GM19452 (cell line): ENCODE measurements around the gene ZFC3H1.

ENCODE experiments used
- ATAC-seq: cut with Tn5 transposase; IDR thresholded peaks from one replicate; pipeline ENCODE4 v1.9.1; 2021; ENCODE audit not compliant: unreplicated experiment

ZFC3H1 gene

DNA sequence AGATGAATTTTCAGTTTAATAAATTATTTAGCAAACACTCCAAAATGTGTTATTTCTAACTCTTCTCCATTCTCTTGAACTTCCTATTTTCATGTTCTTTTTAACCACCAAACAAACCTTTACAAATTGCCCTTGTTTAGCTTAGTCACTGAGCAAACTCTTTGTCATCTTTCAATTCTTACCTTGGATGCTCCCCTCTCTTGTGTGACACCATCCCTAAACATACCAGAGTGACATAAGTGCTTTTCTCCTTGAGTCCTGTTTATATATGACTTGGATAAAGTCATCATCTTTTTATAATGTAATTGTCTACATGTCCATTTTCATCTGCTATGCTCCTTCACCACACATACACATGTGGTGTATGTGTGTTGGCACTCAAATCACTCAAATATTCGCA is 18.8 kb upstream of the ZFC3H1 start:
- ATAC-seq: no peak

- no peak for ATAC-seq
These were observed 8.2 kb upstream of the ZFC3H1 start for GRCh38 chr12:71671816-71672215.

- ATAC-seq: no peak
These were observed 7.7 kb upstream of the ZFC3H1 start for GRCh38 chr12:71671311-71671710.

DNA sequence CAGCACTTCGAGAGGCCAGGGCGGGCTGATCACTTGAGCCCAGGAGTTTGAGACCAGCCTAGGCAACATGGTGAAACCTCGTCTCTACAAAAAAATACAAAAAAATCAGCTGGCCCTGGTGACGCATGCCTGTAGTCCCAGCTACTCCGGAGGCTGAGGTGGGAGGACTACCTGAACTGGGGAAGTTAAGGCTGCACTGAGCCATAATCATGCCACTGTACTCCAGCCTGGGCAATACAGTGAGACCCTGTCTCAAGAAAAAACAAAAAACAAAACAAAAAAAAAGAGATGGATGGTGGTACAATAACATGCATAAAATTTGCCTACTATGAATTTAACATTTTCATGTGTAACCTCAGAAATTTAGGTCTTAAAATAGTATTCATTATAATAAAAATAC is 2.6 kb upstream of the ZFC3H1 start:
- no peak for ATAC-seq

DNA sequence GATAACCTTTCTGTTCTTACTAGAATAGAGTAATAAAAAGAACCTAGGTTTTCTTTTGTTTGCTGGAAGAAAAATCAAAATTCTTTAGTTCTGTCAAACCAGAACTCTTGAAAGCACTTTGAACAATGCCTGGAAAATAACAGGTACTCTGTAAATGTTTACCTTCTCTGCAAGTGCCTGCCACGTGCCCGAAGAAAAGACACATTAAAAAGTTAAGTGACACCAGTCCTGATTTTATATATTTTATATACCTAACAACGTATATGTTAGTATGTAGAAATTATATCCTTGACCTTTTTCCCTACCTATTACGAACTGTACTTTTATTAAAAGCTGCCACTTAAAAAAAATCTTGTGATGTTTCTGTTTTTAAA is 1.4 kb upstream of the ZFC3H1 start:
- ATAC-seq: no peak

GRCh38 chr12:71664411-71665089 is 902 bp upstream of the ZFC3H1 start:
- ATAC-seq: peak; percentile 10

- ATAC-seq: peak; percentile 17
These were observed 643 bp downstream of the ZFC3H1 start for GRCh38 chr12:71662849-71663560.

- no peak for ATAC-seq
These were observed 1.6 kb downstream of the ZFC3H1 start for GRCh38 chr12:71661977-71662530.

DNA sequence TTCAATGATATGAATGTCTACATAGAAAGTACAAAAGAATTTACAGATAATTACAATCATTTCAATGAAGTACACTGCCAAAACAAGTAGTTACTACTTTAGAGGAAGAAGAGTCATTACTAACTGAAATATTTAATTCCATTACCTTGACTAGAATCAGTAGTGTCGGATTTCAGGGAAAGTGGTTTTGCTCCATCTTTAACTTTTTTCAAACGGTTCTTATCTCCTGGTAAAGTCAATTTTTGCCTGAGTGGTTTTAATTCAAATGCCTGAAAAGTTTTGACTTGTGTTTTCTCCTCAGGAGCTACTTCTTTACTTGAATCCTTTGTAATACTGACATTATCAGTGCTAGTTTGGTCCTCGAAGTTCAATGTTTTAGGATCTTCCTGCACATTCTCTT is 6.9 kb downstream of the ZFC3H1 start:
- ATAC-seq: no peak

GRCh38 chr12:71655907-71656306 is 7.7 kb downstream of the ZFC3H1 start:
- ATAC-seq: no peak

GRCh38 chr12:71655495-71655894 is 8.2 kb downstream of the ZFC3H1 start:
- ATAC-seq: no peak

DNA sequence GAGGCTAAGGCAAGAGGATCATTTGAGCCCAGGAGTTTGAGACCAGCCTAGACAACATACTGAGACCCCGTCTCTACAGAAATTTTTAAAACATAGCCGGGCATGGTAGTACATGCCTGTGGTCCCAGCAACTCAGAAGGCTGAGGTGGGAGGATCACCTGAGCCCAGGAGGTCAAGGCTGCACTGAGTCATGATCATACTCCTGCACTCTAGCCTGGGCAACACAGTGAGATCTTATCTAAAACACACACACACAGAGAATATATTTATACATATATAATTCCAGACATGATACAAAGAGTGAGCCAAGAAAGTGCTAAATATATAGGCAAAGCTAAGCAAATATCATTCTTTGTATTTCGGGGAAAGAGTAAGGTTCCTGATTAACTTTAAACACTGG is 9.4 kb downstream of the ZFC3H1 start:
- no peak for ATAC-seq

DNA sequence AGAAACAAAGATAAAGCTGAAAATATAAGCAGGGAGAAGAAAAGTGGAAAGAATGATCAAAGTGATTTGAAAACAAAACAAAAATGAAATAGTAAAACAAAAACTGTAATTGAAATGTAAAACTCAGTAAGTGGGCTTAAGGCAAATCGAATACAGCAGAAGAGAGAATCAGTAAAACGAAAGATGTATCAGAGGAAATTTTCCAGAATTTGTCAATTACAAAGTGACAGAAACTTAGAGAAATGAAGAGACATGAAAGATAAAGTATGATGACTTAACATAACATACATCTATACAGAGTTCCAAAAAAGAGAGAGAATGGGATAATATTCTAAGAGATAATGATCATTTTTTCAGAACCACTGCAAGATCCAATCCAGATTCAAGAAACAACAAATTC is 10.5 kb downstream of the ZFC3H1 start:
- no peak for ATAC-seq

DNA sequence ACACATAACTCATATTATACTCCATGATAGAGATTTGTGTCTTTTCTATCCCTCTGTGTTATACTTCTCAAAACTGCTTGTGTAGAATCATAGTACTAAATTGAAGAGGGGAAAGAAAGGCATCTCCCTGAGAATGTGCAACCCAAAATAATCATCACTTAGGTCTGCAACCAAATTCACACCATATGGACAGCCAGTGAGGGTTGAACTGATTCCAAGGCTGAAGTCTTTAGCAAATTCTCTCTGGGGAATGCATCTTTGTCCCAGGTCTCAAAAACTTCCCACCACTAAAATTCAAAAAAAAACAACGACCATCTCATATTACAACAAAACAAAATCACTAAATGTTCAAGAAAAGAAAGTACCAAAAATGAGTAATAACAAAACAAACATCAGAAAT is 11.0 kb downstream of the ZFC3H1 start:
- ATAC-seq: no peak

DNA sequence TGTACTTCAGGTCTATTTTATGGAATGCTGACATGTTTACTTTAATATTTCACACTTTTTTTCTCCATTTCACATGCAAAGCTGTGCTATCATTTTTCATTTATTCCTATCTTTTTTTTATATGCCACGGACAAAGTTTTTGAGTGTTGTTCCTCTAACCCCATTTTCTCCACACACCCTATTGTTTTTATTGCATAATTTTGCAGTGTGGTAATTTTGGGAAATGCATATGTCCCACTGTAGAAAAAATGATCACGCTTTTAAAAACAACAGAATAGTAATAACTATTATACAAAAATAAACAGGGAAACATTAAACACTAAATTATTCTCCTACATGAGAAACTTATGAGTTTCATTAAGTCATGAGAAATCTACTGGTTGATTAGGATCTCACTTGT is 14.2 kb downstream of the ZFC3H1 start:
- no peak for ATAC-seq

GRCh38 chr12:71648537-71648936 is 15.1 kb downstream of the ZFC3H1 start:
- ATAC-seq: no peak

- no peak for ATAC-seq
These were observed 17.1 kb downstream of the ZFC3H1 start for GRCh38 chr12:71646512-71646911.

GRCh38 chr12:71645268-71645667 is 18.4 kb downstream of the ZFC3H1 start:
- no peak for ATAC-seq

GRCh38 chr12:71642264-71642663 is 21.4 kb downstream of the ZFC3H1 start:
- no peak for ATAC-seq

- ATAC-seq: no peak
These were observed 22.3 kb downstream of the ZFC3H1 start for GRCh38 chr12:71641390-71641789.

- no peak for ATAC-seq
These were observed 23.3 kb downstream of the ZFC3H1 start for GRCh38 chr12:71640316-71640715.

DNA sequence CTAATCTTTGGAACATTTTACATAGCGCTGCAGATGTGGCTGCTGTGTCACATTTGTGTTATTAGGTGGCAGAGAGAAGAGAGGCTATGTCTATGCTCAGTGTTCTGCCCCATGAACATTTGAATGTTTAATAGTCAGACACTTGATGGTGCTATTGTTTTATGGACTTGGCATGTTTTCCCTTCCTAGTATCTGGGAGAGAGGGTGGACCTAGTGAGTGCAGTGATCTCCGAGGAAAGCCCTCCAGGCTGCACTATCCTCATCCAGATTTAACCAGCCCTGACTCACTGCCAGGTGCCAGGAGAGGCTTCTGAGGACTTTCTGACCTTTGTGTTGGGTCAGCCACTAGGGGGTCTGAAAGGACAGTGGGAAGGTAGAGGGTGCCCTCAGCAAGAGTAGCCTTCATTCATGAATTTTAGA is 24.3 kb downstream of the ZFC3H1 start:
- peak; percentile 62 for ATAC-seq

DNA sequence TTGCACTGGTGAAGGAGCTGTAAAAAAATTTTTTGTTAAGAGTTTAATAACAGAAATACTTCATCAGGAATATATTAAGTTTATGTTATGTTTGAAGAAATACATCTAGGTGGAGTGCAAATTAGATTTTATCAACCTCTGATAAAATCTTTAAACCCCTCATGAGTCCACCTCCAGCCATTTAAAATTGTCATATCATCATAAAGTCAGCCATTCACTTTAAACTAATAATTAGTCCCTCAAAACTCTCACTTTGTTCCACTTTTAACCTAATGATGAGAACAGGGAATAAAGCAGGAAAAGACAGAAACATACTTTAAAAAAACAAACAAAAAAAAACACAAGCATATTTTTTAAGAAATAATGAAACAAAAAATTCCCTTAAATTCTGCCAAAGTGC is 25.1 kb downstream of the ZFC3H1 start:
- no peak for ATAC-seq
